HG03521 (cell line): ENCODE measurements around the gene TENM4.

ENCODE experiments used
- ATAC-seq: cut with Tn5 transposase; IDR thresholded peaks from one replicate; pipeline ENCODE4 v1.9.1; 2021; ENCODE audit warnings: mild to moderate bottlenecking, moderate library complexity; ENCODE audit not compliant: unreplicated experiment

TENM4 gene

GRCh38 chr11:79262221-79262620 is 178.6 kb downstream of the TENM4 start:
- no peak for ATAC-seq

- ATAC-seq: no peak
Measured at GRCh38 chr11:79261684-79262083, 179.1 kb downstream of the TENM4 start.

- no peak for ATAC-seq
Measured at GRCh38 chr11:79259800-79260199, 181.0 kb downstream of the TENM4 start.

- ATAC-seq: no peak
Measured at GRCh38 chr11:79258576-79258975, 182.3 kb downstream of the TENM4 start.

GRCh38 chr11:79255965-79256364 is 184.9 kb downstream of the TENM4 start:
- ATAC-seq: no peak

- no peak for ATAC-seq
Measured at GRCh38 chr11:79253280-79253679, 187.6 kb downstream of the TENM4 start.

- ATAC-seq: no peak
Measured at GRCh38 chr11:79249295-79249993, 191.4 kb downstream of the TENM4 start.

GRCh38 chr11:79244798-79245197 is 196.0 kb downstream of the TENM4 start:
- ATAC-seq: no peak

GRCh38 chr11:79244241-79244772 is 196.5 kb downstream of the TENM4 start:
- ATAC-seq: no peak

GRCh38 chr11:79243422-79244210 is 197.2 kb downstream of the TENM4 start:
- ATAC-seq: no peak

- ATAC-seq: no peak
Measured at GRCh38 chr11:79242616-79243015, 198.2 kb downstream of the TENM4 start.

- no peak for ATAC-seq
Measured at GRCh38 chr11:79241852-79242241, 199.0 kb downstream of the TENM4 start.

- ATAC-seq: no peak
Measured at GRCh38 chr11:79241205-79241851, 199.5 kb downstream of the TENM4 start.

- no peak for ATAC-seq
Measured at GRCh38 chr11:79237703-79238102, 203.1 kb downstream of the TENM4 start.

- no peak for ATAC-seq
Measured at GRCh38 chr11:79237091-79237490, 203.7 kb downstream of the TENM4 start.

- ATAC-seq: no peak
Measured at GRCh38 chr11:79236541-79236971, 204.3 kb downstream of the TENM4 start.

GRCh38 chr11:79235696-79236095 is 205.1 kb downstream of the TENM4 start:
- ATAC-seq: no peak

- no peak for ATAC-seq
Measured at GRCh38 chr11:79232346-79232745, 208.5 kb downstream of the TENM4 start.

- no peak for ATAC-seq
Measured at GRCh38 chr11:79229047-79229446, 211.8 kb downstream of the TENM4 start.

GRCh38 chr11:79227767-79228755 is 212.8 kb downstream of the TENM4 start:
- no peak for ATAC-seq
